GM12873 (cell line): Measurements from ENCODE around the gene CHRNA4.

Source experiments
- TF ChIP-seq, protein P1 (sequence below): IDR thresholded peaks from 2 replicates; pipeline ENCODE4 v1.5.1; 2012; ENCODE audit warnings: low read depth, mild to moderate bottlenecking, moderate library complexity, low read length, control low read depth; ENCODE audit not compliant: insufficient read depth; ENCODE audit errors: missing control alignments

Gene CHRNA4

DNA sequence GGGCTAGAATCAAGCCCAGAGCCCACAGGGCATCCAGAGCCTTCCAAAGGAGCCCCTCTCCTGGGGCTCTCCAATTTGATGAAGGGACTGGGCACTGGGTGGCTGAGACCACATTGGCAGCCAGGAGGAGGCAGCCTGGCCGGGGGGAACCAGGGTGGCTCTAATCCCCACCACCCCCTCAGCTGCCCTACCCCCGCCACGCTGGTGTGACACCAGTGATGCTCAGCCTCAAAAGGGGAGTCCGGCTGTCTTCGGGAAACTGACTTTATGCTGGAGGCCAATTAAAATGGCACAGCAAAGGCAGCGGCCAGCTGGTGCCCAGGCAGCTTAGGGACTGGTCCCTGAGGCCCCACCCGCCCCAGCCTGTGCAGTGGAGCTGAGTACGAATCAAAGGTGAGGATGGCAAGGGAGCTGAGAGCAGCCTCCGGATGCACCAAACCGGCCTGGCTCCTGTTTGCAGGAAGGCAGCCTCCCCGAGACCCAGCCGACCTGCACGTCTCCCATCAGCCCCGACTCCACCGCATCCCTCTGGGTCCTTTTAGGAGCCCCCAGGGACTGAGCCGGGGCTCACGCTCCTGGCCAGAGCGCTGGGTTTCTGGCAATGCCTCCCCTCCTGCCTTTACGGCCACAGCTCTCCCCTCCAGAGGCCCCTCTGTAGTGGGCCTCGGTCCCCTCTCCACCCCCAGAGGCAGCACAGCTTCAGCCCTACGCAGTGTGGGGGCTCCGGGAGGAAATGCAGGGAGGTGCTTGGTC lies 28.5 kb downstream of the CHRNA4 start:
- TF ChIP-seq, protein P1, sequence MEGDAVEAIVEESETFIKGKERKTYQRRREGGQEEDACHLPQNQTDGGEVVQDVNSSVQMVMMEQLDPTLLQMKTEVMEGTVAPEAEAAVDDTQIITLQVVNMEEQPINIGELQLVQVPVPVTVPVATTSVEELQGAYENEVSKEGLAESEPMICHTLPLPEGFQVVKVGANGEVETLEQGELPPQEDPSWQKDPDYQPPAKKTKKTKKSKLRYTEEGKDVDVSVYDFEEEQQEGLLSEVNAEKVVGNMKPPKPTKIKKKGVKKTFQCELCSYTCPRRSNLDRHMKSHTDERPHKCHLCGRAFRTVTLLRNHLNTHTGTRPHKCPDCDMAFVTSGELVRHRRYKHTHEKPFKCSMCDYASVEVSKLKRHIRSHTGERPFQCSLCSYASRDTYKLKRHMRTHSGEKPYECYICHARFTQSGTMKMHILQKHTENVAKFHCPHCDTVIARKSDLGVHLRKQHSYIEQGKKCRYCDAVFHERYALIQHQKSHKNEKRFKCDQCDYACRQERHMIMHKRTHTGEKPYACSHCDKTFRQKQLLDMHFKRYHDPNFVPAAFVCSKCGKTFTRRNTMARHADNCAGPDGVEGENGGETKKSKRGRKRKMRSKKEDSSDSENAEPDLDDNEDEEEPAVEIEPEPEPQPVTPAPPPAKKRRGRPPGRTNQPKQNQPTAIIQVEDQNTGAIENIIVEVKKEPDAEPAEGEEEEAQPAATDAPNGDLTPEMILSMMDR: no peak

DNA sequence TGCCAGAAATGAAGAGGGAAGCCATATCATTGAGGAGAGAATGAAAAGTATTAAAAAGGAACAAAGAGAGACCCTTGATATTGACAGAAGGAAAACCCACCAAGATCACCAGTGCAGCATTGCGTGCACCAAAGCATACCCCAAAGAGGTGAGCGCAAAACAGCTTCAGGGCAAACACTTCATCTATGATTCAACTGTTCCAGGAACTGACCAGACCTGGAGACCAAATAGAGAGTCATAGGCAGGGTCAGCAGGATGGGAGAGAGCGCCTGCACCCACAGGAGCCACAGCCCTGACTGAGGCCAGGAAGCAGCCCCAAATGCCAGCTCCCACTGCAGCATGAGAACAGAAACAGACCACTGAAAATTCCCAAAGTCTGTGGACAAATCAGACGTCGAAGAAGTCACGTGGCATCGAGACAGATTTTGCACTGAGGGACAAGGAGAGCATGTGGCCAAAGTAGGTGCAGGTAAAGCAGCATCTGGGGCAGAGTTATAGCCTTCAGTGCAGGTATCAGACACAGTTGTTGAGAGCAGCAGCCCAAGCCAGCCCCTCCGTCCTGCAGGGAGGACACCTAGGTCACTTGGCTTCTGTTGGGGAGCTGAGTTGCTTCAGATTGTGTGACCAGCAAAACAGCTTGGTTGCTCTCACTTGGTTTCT lies 29.3 kb downstream of the CHRNA4 start:
- TF ChIP-seq, protein P1: no peak

GRCh38 chr20:63330940-63331339 lies 30.2 kb downstream of the CHRNA4 start:
- TF ChIP-seq, protein P1: no peak

GRCh38 chr20:63330084-63330760 lies 30.9 kb downstream of the CHRNA4 start:
- TF ChIP-seq, protein P1: no peak

- TF ChIP-seq, protein P1: no peak
Observed at GRCh38 chr20:63329331-63330083, 31.6 kb downstream of the CHRNA4 start.

GRCh38 chr20:63328718-63329275 lies 32.4 kb downstream of the CHRNA4 start:
- TF ChIP-seq, protein P1: no peak
